Neuronal stem cell (in vitro differentiated cells): ENCODE measurements around the gene PANK4.

Experiments
- DNase-seq: peaks from one replicate; pipeline ENCODE4 v3.0.0-alpha.2; 2013; ENCODE audit warnings: low spot score
- H2AFZ ChIP-seq: one replicate; pipeline ENCODE4 v1.6.1; 2013; ENCODE audit warnings: mild to moderate bottlenecking, low read length, inconsistent platforms
- H2AK5ac ChIP-seq: 2 replicates; pipeline ENCODE4 v1.6.1; 2013; ENCODE audit warnings: low read depth, mild to moderate bottlenecking, inconsistent platforms, low read length, moderate library complexity, mixed read lengths
- H2BK120ac ChIP-seq: 2 replicates; pipeline ENCODE4 v1.6.1; 2013; ENCODE audit warnings: low read depth, mild to moderate bottlenecking, inconsistent platforms, low read length, moderate library complexity, mixed read lengths
- H2BK12ac ChIP-seq: one replicate; pipeline ENCODE4 v1.6.1; 2013; ENCODE audit warnings: low read length, inconsistent platforms
- H2BK15ac ChIP-seq: 2 replicates; pipeline ENCODE4 v1.6.1; 2013; ENCODE audit warnings: mild to moderate bottlenecking, low read length, inconsistent platforms, mixed read lengths
- H2BK5ac ChIP-seq: one replicate; pipeline ENCODE4 v1.6.1; 2013; ENCODE audit warnings: inconsistent platforms, mild to moderate bottlenecking, low read length, moderate library complexity
- H3K14ac ChIP-seq: one replicate; pipeline ENCODE4 v1.6.1; 2013; ENCODE audit warnings: low read length, inconsistent platforms
- H3K18ac ChIP-seq: 2 replicates; pipeline ENCODE4 v1.6.1; 2013; ENCODE audit warnings: low read length, inconsistent platforms
- H3K23ac ChIP-seq: 2 replicates; pipeline ENCODE4 v1.6.1; 2013; ENCODE audit warnings: low read depth, mild to moderate bottlenecking, mixed read lengths, low read length, inconsistent platforms; ENCODE audit not compliant: poor library complexity
- H3K27ac ChIP-seq: replicated peaks from 3 replicates; pipeline ENCODE4 v1.5.1; 2013; ENCODE audit warnings: low read length, inconsistent platforms
- H3K27me3 ChIP-seq, 3 experiments: 2 replicates each; pipeline ENCODE4 v1.6.1; 2013; ENCODE audit warnings: low read length in 3 of 3, mild to moderate bottlenecking in 2 of 3, inconsistent platforms in 1 of 3, low read depth in 1 of 3, mixed read lengths in 1 of 3, moderate library complexity in 1 of 3; ENCODE audit not compliant: control insufficient read depth in 3 of 3, insufficient read depth in 3 of 3
- H3K36me3 ChIP-seq, 2 donors: replicated peaks in 1 of 2; 2 replicates each; pipeline ENCODE4 v1.6.1; 2013; ENCODE audit warnings: low read length in 2 of 2; ENCODE audit not compliant: control insufficient read depth in 2 of 2, insufficient read depth in 2 of 2
- H3K4ac ChIP-seq: 2 replicates; pipeline ENCODE4 v1.6.1; 2013; ENCODE audit warnings: inconsistent platforms, mild to moderate bottlenecking, low read length, moderate library complexity
- H3K4me1 ChIP-seq, 2 donors: 1 replicate in 1 of 2; 2 replicates in 1 of 2; pipeline ENCODE4 v1.6.1; 2013; ENCODE audit warnings: low read length in 2 of 2, low read depth in 1 of 2; ENCODE audit not compliant: control insufficient read depth in 2 of 2, insufficient read depth in 1 of 2
- H3K4me2 ChIP-seq: one replicate; pipeline ENCODE4 v1.6.1; 2013; ENCODE audit warnings: mild to moderate bottlenecking, low read length, inconsistent platforms; ENCODE audit not compliant: insufficient read depth, poor library complexity, severe bottlenecking
- H3K4me3 ChIP-seq, 2 donors: 2 replicates each; pipeline ENCODE4 v1.5.1; 2013; ENCODE audit warnings: low read length in 2 of 2, mild to moderate bottlenecking in 2 of 2, inconsistent platforms in 1 of 2, moderate library complexity in 1 of 2
- H3K79me1 ChIP-seq: one replicate; pipeline ENCODE4 v1.6.1; 2013; ENCODE audit warnings: low read depth, mild to moderate bottlenecking, inconsistent platforms, low read length, moderate library complexity
- H3K9ac ChIP-seq: one replicate; pipeline ENCODE4 v1.6.1; 2013; ENCODE audit warnings: mild to moderate bottlenecking, low read depth, low read length, inconsistent platforms; ENCODE audit not compliant: poor library complexity
- H3K9me3 ChIP-seq, 2 donors: replicated peaks in 1 of 2; 2 replicates each; pipeline versions ENCODE3 to v1.6.1; 2013; ENCODE audit warnings: low read length in 2 of 2, mild to moderate bottlenecking in 2 of 2, inconsistent platforms in 1 of 2, low read depth in 1 of 2, mixed read lengths in 1 of 2, moderate library complexity in 1 of 2; ENCODE audit not compliant: control insufficient read depth in 2 of 2, insufficient read depth in 1 of 2
- H4K8ac ChIP-seq: one replicate; pipeline ENCODE4 v1.6.1; 2013; ENCODE audit warnings: low read depth, mild to moderate bottlenecking, inconsistent platforms, low read length, moderate library complexity
- H4K91ac ChIP-seq: one replicate; pipeline ENCODE4 v1.6.1; 2013; ENCODE audit warnings: low read length, low read depth, mild to moderate bottlenecking, inconsistent platforms; ENCODE audit not compliant: poor library complexity
- WGBS, 2 donors: extraction: QIAGEN DNeasy Blood & Tissue Kit; methylation state at CpG; one replicate each; pipeline ENCODE4 v1.1.7; 2013; ENCODE audit warnings: missing lambda C conversion rate in 2 of 2, mixed read lengths in 1 of 2; ENCODE audit not compliant: insufficient read length in 2 of 2, insufficient replicate concordance in 1 of 2; ENCODE audit errors: extremely low coverage in 2 of 2; 5-methylcytosine and 5-hydroxymethylcytosine counted together

The PANK4 gene

DNA sequence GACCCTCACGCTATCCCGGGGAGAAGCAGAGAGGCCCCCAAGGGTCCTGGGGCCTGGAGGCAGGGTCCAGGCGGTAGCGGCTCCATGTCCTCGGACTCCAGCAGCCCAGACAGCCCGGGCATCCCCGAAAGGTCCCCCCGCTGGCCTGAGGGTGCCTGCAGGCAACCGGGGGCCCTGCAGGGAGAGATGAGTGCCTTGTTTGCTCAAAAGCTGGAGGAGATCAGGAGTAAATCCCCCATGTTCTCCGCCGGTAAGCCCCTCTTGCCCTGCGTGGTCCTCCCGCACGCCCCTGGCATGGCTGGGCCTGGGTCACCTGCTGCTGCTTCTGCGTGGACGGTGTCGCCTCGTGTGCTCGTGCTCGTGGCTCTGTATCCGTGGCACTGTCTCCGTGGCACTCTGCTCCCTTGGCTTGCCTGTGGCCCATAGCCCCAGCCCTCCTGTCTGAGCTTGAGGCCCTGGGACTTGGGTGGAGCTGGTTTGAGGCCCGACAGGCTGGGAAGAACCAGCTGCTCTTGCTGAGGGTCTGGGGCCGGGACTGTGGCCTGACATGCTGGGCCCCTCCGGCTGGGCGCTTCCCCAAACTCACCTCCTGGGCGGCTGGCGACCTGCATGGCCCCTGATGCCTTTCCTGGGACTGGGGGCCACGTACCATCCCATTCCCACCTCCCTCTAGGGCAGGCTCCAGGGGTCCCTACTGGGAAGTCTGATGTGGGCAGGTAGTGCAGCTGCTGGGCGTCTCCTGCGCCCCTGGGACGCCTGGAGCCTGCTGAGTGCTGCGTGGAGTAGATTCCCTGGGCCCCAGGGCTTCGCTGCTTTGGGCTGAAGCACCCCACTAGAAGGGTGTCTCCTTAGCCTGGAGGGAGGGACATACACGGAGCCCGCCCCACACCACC, 23.5 kb downstream of the PANK4 start:
- no peak overlapping the region for H4K8ac ChIP-seq
- H3K27ac ChIP-seq = no peak overlapping the region
- peak overlapping the region; percentile 91 for H3K14ac ChIP-seq
- no peak overlapping the region for H3K9ac ChIP-seq
- peak overlapping the region; percentile 75 for H2BK15ac ChIP-seq
- no peak overlapping the region for H3K4me2 ChIP-seq
- H3K36me3 ChIP-seq = peaks cover 4 to 9% of the 10 kb centered on the region in 2 donors
- peaks cover 2 to 3% of the 10 kb centered on the region in 2 donors for H3K4me1 ChIP-seq
- H2AFZ ChIP-seq = no peak overlapping the region
- H3K4me3 ChIP-seq = no peak overlapping the region
- no peaks in the 10 kb centered on the region for H3K9me3 ChIP-seq
- H2BK12ac ChIP-seq = no peak overlapping the region
- H3K23ac ChIP-seq = peak overlapping the region; percentile 70
- peak overlapping the region; percentile 87 for H2BK120ac ChIP-seq
- WGBS, 2 donors = no CpG with 5 or more reads among the region's 36 CpGs
- peak overlapping the region; percentile 87 for H3K18ac ChIP-seq
- H3K4ac ChIP-seq = peak overlapping the region; percentile 1
- peak overlapping the region; percentile 47 for H4K91ac ChIP-seq
- peaks cover 0 to 4% (median 0%) of the 10 kb centered on the region in 3 experiments for H3K27me3 ChIP-seq
- H2BK5ac ChIP-seq = no peak overlapping the region
- no peaks in the 10 kb centered on the region for H3K79me1 ChIP-seq
- H2AK5ac ChIP-seq = peak overlapping the region; percentile 91
- no peak for DNase-seq

DNA sequence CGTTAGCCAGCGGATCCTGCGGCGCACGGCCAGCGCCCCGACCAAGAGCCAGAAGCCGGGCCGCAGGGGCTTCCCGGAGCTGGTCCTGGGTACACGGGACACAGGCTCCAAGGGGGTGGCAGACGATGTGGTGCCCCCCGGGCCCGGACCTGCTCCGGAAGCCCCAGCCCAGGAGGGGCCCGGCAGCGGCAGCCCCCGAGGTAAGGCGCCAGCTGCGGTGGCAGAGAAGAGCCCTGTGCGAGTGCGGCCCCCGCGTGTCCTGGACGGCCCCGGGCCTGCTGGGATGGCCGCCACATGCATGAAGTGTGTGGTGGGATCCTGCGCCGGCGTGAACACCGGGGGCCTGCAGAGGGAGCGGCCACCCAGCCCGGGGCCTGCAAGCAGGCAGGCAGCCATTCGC, 24.2 kb downstream of the PANK4 start:
- H3K23ac ChIP-seq = peak overlapping the region; percentile 80
- H3K27ac ChIP-seq = no peak overlapping the region
- DNase-seq = no peak
- no peak overlapping the region for H2BK15ac ChIP-seq
- H2BK12ac ChIP-seq = no peak overlapping the region
- no peak overlapping the region for H2AFZ ChIP-seq
- H3K4me1 ChIP-seq = peaks cover 2 to 3% of the 10 kb centered on the region in 2 donors
- H3K4me3 ChIP-seq = no peak overlapping the region
- no peak overlapping the region for H4K8ac ChIP-seq
- no peak overlapping the region for H4K91ac ChIP-seq
- peak overlapping the region; percentile 38 for H3K18ac ChIP-seq
- H3K4me2 ChIP-seq = no peak overlapping the region
- peaks cover 0 to 6% (median 0%) of the 10 kb centered on the region in 3 experiments for H3K27me3 ChIP-seq
- H3K14ac ChIP-seq = no peak overlapping the region
- peak overlapping the region; percentile 91 for H2AK5ac ChIP-seq
- H3K36me3 ChIP-seq = peaks cover 0 to 2% of the 10 kb centered on the region in 2 donors
- H3K79me1 ChIP-seq = no peaks in the 10 kb centered on the region
- H3K9me3 ChIP-seq = no peaks in the 10 kb centered on the region
- H2BK120ac ChIP-seq = no peak overlapping the region
- H3K4ac ChIP-seq = no peak overlapping the region
- H3K9ac ChIP-seq = no peak overlapping the region
- WGBS, 2 donors = no CpG with 5 or more reads among the region's 34 CpGs
- no peak overlapping the region for H2BK5ac ChIP-seq

DNA sequence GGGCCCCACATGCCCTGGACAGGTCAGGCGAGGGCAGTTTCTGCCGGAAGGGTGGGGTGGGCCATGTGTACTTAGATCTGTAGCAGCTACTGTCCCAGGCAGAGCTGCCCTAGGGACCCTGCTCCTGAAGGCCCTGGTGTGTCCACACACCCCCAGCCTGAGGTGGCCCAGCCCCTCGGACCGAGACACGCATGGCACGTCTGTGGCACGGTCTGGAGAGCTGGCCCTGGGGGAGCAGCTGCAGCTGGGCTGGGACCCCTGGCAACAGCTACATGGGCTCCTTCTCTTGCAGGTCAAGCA, 24.6 kb downstream of the PANK4 start:
- H3K18ac ChIP-seq = peak overlapping the region; percentile 55
- no peak overlapping the region for H3K4me3 ChIP-seq
- no CpG with 5 or more reads among the region's 7 CpGs for WGBS, 2 donors
- peaks cover 0 to 11% (median 0%) of the 10 kb centered on the region in 3 experiments for H3K27me3 ChIP-seq
- H3K4me1 ChIP-seq = peaks cover 2 to 3% of the 10 kb centered on the region in 2 donors
- H3K4ac ChIP-seq = peak overlapping the region; percentile 89
- H2BK5ac ChIP-seq = no peak overlapping the region
- H3K36me3 ChIP-seq = no peaks in the 10 kb centered on the region
- H3K23ac ChIP-seq = peak overlapping the region; percentile 80
- peak overlapping the region; percentile 24 for H2BK120ac ChIP-seq
- DNase-seq = no peak
- H4K91ac ChIP-seq = no peak overlapping the region
- no peak overlapping the region for H3K4me2 ChIP-seq
- H2AFZ ChIP-seq = no peak overlapping the region
- H2BK12ac ChIP-seq = no peak overlapping the region
- no peak overlapping the region for H3K27ac ChIP-seq
- peak overlapping the region; percentile 60 for H3K9ac ChIP-seq
- H2AK5ac ChIP-seq = peak overlapping the region; percentile 70
- no peaks in the 10 kb centered on the region for H3K9me3 ChIP-seq
- H3K79me1 ChIP-seq = no peaks in the 10 kb centered on the region
- H2BK15ac ChIP-seq = peak overlapping the region; percentile 87
- H4K8ac ChIP-seq = no peak overlapping the region
- no peak overlapping the region for H3K14ac ChIP-seq

DNA sequence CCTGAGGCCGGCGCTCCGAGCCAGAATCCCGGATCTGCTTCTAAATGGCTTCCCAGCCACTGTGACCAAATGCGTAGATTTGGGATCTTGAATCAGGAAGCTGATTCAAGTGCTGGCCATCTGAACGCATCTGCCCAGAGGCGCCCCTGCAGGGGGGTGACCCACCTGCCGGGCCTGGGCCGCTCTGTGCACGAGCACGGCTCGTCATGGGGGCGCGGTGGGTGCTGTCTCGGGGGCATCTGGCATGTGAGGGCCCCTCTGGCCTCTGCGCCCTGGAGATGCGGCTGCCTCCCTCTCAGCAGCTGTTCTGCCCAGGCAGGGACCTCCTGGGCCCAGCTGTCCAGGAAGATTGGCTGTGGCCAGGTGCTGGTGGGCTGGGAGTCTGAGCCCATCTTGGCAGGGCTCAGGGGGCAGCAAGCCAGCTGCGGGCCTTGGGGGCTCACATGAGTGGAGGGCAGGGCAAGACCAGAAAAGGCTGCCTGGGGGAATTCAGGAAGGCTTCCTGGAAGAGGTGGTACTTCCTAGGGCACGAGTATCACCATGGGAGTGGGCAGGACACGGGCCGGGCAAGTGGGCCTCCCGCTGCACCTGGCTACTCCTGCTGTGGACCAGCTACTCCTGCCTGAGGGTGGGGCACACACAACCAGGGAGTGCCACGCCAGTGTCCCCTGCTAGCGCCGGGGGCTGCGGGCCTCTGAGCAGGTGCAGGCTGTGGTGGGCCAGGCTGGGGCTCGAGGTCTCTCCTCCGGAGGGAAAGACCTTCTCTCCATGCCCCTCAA, 25.2 kb downstream of the PANK4 start:
- Histone ChIP-seq H3K79me1 (no peaks in the 10 kb centered on the region), H2BK5ac (no peak overlapping the region), H2BK120ac (peak overlapping the region; percentile 24), H4K8ac (no peak overlapping the region), H3K4me1 (peaks cover 2 to 3% of the 10 kb centered on the region in 2 donors), H4K91ac (no peak overlapping the region), H3K4me2 (no peak overlapping the region), H3K36me3 (no peaks in the 10 kb centered on the region), H3K23ac (peak overlapping the region; percentile 80), H3K18ac (peak overlapping the region; percentile 55), H2BK12ac (no peak overlapping the region), H3K9me3 (no peaks in the 10 kb centered on the region), H3K4me3 (no peak overlapping the region), H2BK15ac (peak overlapping the region; percentile 87), H3K27ac (no peak overlapping the region), H3K4ac (peak overlapping the region; percentile 89), H3K27me3 (peaks cover 0 to 16% (median 0%) of the 10 kb centered on the region in 3 experiments), H2AK5ac (peak overlapping the region; percentile 70), H3K14ac (no peak overlapping the region), H2AFZ (no peak overlapping the region), H3K9ac (peak overlapping the region; percentile 60)
- no CpG with 5 or more reads among the region's 28 CpGs for WGBS, 2 donors
- no peak for DNase-seq
